NT2/D1 (cell line): ENCODE data around the gene LARGE2.

Source experiments
- SUZ12 ChIP-seq: IDR thresholded peaks from 2 replicates; pipeline ENCODE4 v1.6.1; 2011; ENCODE audit not compliant: insufficient read length, insufficient read depth; ENCODE audit errors: extremely low read depth
- YY1 ChIP-seq: IDR thresholded peaks from 2 replicates; pipeline ENCODE4 v1.6.1; 2011; ENCODE audit not compliant: insufficient read length, insufficient read depth
- ZNF274 ChIP-seq: IDR thresholded peaks from 2 replicates; pipeline ENCODE4 v1.6.1; 2011; ENCODE audit warnings: mild to moderate bottlenecking, low read depth, low read length

- TF ChIP-seq SUZ12, result no peak
- TF ChIP-seq ZNF274, result no peak
- TF ChIP-seq YY1, result no peak
Measured at GRCh38 chr11:45960387-45961095, 38.1 kb downstream of the LARGE2 start.
